Mesendoderm (in vitro differentiated cells): Measurements from ENCODE around the gene RPS19.

ENCODE experiments used
- DNase-seq: peaks from one replicate; pipeline ENCODE4 v3.0.0; 2013
- H2AK5ac ChIP-seq: 2 replicates; pipeline ENCODE4 v1.6.1; 2013; ENCODE audit warnings: low read length, inconsistent platforms
- H2BK120ac ChIP-seq: 2 replicates; pipeline ENCODE4 v1.6.1; 2013; ENCODE audit warnings: low read depth, mild to moderate bottlenecking, low read length, moderate library complexity, mixed read lengths
- H2BK15ac ChIP-seq: replicated peaks from 2 replicates; pipeline ENCODE4 v1.6.1; 2013; ENCODE audit warnings: low read depth, mild to moderate bottlenecking, moderate library complexity
- H2BK5ac ChIP-seq: 2 replicates; pipeline ENCODE4 v1.6.1; 2013; ENCODE audit warnings: low read length, inconsistent platforms
- H3K18ac ChIP-seq: 2 replicates; pipeline ENCODE4 v1.6.1; 2013; ENCODE audit warnings: mild to moderate bottlenecking, low read length, mixed read lengths
- H3K23ac ChIP-seq: one replicate; pipeline ENCODE4 v1.6.1; 2013; ENCODE audit warnings: low read length
- H3K27ac ChIP-seq: 2 replicates; pipeline ENCODE4 v1.5.1; 2013; ENCODE audit warnings: low read depth, mild to moderate bottlenecking, inconsistent platforms, low read length, moderate library complexity
- H3K27me3 ChIP-seq: 2 replicates; pipeline ENCODE4 v1.6.1; 2013; ENCODE audit warnings: low read length, control low read depth, mild to moderate bottlenecking, inconsistent platforms; ENCODE audit not compliant: insufficient read depth, poor library complexity
- H3K36me3 ChIP-seq: 2 replicates; pipeline ENCODE4 v1.6.1; 2013; ENCODE audit warnings: low read length, inconsistent platforms; ENCODE audit not compliant: control insufficient read depth, insufficient read depth
- H3K4ac ChIP-seq: one replicate; pipeline ENCODE4 v1.6.1; 2013; ENCODE audit warnings: low read depth, mild to moderate bottlenecking, low read length, moderate library complexity
- H3K4me1 ChIP-seq: 2 replicates; pipeline ENCODE4 v1.6.1; 2013; ENCODE audit warnings: low read depth, low read length, inconsistent platforms; ENCODE audit not compliant: control insufficient read depth
- H3K4me2 ChIP-seq: 2 replicates; pipeline ENCODE4 v1.6.1; 2013; ENCODE audit warnings: low read length
- H3K4me3 ChIP-seq: 2 replicates; pipeline ENCODE4 v1.5.1; 2013; ENCODE audit warnings: mild to moderate bottlenecking, low read length
- H3K56ac ChIP-seq: one replicate; pipeline ENCODE4 v1.6.1; 2013; ENCODE audit warnings: low read length
- H3K79me1 ChIP-seq: 2 replicates; pipeline ENCODE4 v1.6.1; 2013; ENCODE audit warnings: low read length, inconsistent platforms
- H3K79me2 ChIP-seq: 2 replicates; pipeline ENCODE4 v1.6.1; 2013; ENCODE audit warnings: mild to moderate bottlenecking, low read length; ENCODE audit not compliant: control insufficient read depth, insufficient read depth
- H3K9ac ChIP-seq: 2 replicates; pipeline ENCODE4 v1.6.1; 2013; ENCODE audit warnings: low read length, inconsistent platforms
- H4K5ac ChIP-seq: one replicate; pipeline ENCODE4 v1.6.1; 2013; ENCODE audit warnings: low read length
- H4K8ac ChIP-seq: one replicate; pipeline ENCODE4 v1.6.1; 2013; ENCODE audit warnings: low read depth, mild to moderate bottlenecking, control low read depth, low read length, moderate library complexity
- WGBS: extraction: QIAGEN DNeasy Blood & Tissue Kit; methylation state at CpG from one replicate; pipeline ENCODE4 v1.1.7; 2013; ENCODE audit warnings: low lambda C conversion rate, missing lambda C conversion rate; ENCODE audit not compliant: insufficient coverage; ENCODE audit errors: extremely low coverage; 5-methylcytosine and 5-hydroxymethylcytosine counted together

The RPS19 gene

DNA sequence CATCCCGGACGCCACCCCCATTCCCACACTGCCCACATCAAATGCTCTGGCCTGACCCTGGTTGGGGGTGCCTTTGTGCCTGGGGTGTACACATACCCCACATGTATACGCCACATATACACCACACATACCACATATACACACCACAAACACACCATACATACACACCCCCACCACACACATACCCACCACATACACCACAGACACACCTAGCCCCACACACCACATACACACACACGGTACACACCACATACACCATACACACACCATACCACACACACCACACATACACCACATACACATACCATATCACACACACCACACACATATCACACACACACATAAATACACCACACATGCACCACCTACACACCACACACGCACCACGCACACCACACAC, 58.0 kb downstream of the RPS19 start:
- Histone ChIP-seq H3K79me1 (no peaks in the 10 kb centered on the region), H3K9ac (no peak overlapping the region), H3K79me2 (no peaks in the 10 kb centered on the region), H3K36me3 (no peaks in the 10 kb centered on the region), H3K4me2 (no peak overlapping the region), H2AK5ac (no peak overlapping the region), H3K27ac (no peak overlapping the region), H4K5ac (no peak overlapping the region), H4K8ac (no peak overlapping the region), H2BK120ac (no peak overlapping the region), H3K23ac (no peak overlapping the region), H2BK5ac (no peak overlapping the region), H3K4me3 (no peak overlapping the region), H3K4me1 (no peaks in the 10 kb centered on the region), H3K4ac (no peak overlapping the region), H3K27me3 (peaks cover 50% of the 10 kb centered on the region), H3K18ac (no peak overlapping the region), H3K56ac (no peak overlapping the region), H2BK15ac (no peak overlapping the region)
- 100% methylated on average over 3 of the region's 6 CpGs for WGBS
- DNase-seq: no peak

DNA sequence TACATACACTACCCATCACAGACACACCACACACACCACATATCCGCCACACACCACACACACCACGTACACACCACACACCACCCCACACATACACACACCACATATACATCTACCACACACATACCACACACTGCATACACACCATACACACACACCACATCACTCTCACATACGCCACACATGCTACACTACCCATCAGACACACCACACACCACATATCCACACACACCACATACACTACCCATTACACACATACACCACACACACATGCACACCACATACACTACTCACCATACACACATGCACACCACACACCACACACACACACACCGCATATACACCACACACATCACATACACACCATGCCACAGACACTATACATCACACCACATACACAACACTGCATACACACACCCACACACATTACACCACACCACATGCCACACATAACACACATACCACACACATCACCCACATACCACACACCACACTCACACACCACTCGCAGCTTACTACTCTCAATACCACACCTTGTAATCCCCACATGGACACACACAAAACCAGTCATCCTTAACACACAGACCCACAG, 58.7 kb downstream of the RPS19 start:
- Histone ChIP-seq H4K8ac (no peak overlapping the region), H3K27me3 (peaks cover 47% of the 10 kb centered on the region), H3K79me1 (no peaks in the 10 kb centered on the region), H3K4me1 (no peaks in the 10 kb centered on the region), H3K9ac (no peak overlapping the region), H2BK120ac (no peak overlapping the region), H2BK5ac (no peak overlapping the region), H3K36me3 (no peaks in the 10 kb centered on the region), H3K27ac (no peak overlapping the region), H3K56ac (no peak overlapping the region), H2AK5ac (no peak overlapping the region), H3K4ac (no peak overlapping the region), H3K4me3 (no peak overlapping the region), H3K23ac (no peak overlapping the region), H3K79me2 (no peaks in the 10 kb centered on the region), H2BK15ac (no peak overlapping the region), H3K4me2 (no peak overlapping the region), H4K5ac (no peak overlapping the region), H3K18ac (no peak overlapping the region)
- 100% methylated on average over 4 of the region's 5 CpGs for WGBS
- no peak for DNase-seq

DNA sequence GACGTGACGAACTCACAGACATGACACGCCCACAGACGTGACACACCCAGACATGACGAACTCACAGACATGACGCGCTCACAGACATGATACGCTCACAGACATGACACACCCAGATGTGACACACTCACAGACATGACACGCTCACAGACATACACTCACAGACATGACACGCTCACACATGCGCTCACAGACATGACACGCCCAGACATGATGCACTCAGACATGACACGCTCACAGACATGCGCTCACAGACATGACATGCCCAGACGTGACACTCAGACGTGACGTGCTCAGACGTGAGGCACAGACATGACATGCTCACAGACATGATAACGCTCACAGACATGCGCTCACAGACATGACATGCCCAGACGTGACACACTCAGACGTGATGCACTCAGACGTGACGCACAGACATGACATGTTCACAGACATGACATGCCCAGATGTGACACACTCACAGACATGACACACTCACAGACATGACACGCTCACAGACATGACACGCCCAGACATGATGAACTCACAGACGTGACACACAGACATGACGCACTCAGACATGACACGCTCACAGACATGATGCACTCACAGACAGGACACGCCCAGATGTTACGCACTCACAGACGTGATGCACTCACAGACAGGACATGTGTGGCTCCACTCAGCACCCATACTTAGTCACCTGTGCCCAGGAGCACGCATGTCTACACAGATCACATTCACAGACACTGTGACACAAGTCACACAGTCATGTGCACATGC, 60.1 kb downstream of the RPS19 start:
- Histone ChIP-seq H3K4me3 (no peak overlapping the region), H3K79me2 (no peaks in the 10 kb centered on the region), H2BK5ac (no peak overlapping the region), H3K56ac (no peak overlapping the region), H3K9ac (no peak overlapping the region), H2BK120ac (no peak overlapping the region), H3K36me3 (no peaks in the 10 kb centered on the region), H3K4ac (no peak overlapping the region), H3K18ac (no peak overlapping the region), H4K5ac (no peak overlapping the region), H3K27ac (no peak overlapping the region), H3K79me1 (no peaks in the 10 kb centered on the region), H3K4me2 (no peak overlapping the region), H4K8ac (no peak overlapping the region), H2BK15ac (no peak overlapping the region), H3K4me1 (no peaks in the 10 kb centered on the region), H3K23ac (no peak overlapping the region), H2AK5ac (no peak overlapping the region), H3K27me3 (peaks cover 53% of the 10 kb centered on the region)
- DNase-seq: no peak
- no CpG with 5 or more reads among the region's 33 CpGs for WGBS

GRCh38 chr19:41920882-41921576, 61.0 kb downstream of the RPS19 start:
- no peak overlapping the region for H3K4ac ChIP-seq
- no peaks in the 10 kb centered on the region for H3K79me2 ChIP-seq
- no peak overlapping the region for H3K4me3 ChIP-seq
- H4K8ac ChIP-seq: no peak overlapping the region
- no peak overlapping the region for H3K4me2 ChIP-seq
- no peak overlapping the region for H2BK15ac ChIP-seq
- DNase-seq: no peak
- H3K18ac ChIP-seq: no peak overlapping the region
- H3K36me3 ChIP-seq: no peaks in the 10 kb centered on the region
- H3K23ac ChIP-seq: no peak overlapping the region
- no CpG with 5 or more reads among the region's 26 CpGs for WGBS
- no peak overlapping the region for H3K27ac ChIP-seq
- no peaks in the 10 kb centered on the region for H3K79me1 ChIP-seq
- H2BK120ac ChIP-seq: no peak overlapping the region
- no peak overlapping the region for H3K9ac ChIP-seq
- no peaks in the 10 kb centered on the region for H3K4me1 ChIP-seq
- H2BK5ac ChIP-seq: no peak overlapping the region
- no peak overlapping the region for H3K56ac ChIP-seq
- H2AK5ac ChIP-seq: no peak overlapping the region
- H4K5ac ChIP-seq: no peak overlapping the region
- peaks cover 56% of the 10 kb centered on the region for H3K27me3 ChIP-seq

DNA sequence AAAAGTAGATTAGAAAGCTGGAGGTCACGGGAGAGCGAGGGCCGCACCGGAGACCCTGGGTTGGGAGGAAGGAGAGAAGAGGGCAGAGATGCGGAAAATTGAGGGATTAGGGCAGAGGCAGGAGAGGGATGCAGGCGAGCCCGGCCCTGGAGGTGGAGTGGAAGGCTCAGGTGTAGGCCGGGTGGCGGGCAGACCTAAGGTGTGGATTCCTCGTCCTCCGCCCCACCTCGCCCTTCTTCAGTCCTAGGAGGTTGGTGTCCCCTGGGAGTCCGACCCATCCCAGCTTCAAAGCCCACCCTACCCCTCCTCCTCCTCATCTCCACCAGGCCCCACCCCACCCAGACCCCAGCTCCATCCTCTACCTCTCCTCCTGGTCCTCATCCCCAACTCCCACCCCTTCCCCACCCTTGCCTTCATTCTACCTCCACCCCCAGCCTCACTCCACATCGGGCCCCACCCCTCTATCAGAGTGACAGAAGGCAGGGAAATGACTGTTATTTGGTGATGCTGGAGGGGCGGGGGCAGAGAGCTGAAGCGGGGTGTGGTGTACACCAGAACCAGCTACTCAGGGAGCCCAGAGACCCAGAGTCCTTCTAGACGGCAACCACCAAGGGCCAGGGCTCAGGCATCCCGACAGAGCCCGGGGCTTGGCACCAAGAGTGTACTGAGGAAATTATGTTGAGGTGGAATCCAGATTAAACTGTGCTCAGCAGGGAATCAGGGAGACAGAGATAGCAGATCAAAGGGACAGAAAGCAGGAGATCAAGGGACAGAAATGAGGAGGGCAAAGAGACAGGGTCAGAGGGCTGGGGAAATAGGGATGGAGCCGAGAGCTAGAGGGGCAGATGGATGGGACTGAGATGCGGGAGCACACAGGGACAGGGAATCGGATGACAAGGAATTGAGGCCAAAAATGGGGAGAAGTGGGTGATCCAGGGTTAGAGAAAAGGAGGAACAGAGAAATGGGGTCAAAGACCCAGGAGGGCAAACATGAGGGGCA, 61.8 kb downstream of the RPS19 start:
- Histone ChIP-seq H2BK15ac (no peak overlapping the region), H3K9ac (no peak overlapping the region), H3K4ac (no peak overlapping the region), H4K5ac (no peak overlapping the region), H3K4me3 (no peak overlapping the region), H3K23ac (no peak overlapping the region), H3K79me1 (no peaks in the 10 kb centered on the region), H3K18ac (no peak overlapping the region), H3K27ac (no peak overlapping the region), H3K4me1 (no peaks in the 10 kb centered on the region), H2BK5ac (no peak overlapping the region), H3K79me2 (no peaks in the 10 kb centered on the region), H3K36me3 (no peaks in the 10 kb centered on the region), H2AK5ac (no peak overlapping the region), H4K8ac (no peak overlapping the region), H3K27me3 (peaks cover 56% of the 10 kb centered on the region), H2BK120ac (no peak overlapping the region), H3K4me2 (no peak overlapping the region), H3K56ac (no peak overlapping the region)
- peak; percentile 46 for DNase-seq
- WGBS: no CpG with 5 or more reads among the region's 22 CpGs
